Measurements from ENCODE around the gene CEP128.

CEP128 gene

DNA sequence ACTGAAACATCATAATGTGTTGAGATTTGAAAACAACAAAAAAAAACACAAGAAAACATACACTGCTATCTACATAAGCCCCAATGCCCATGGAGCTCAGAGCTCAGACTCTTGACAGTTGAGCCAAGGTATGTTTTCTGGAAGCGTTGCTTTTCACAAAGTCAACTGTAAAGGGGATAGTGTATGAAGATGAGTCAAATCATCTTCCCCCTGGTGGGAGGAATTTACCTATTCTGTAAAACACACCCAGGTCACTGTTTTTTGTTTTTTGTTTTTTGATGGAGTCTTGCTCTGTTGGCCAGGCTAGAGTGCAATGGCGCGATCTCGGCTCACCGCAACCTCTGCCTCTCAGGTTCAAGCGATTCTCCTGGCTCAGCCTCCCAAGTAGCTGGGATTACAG, 368.9 kb downstream of the CEP128 start:
- intact Hi-C loops (cut with DNase I; ENCODE audit: low total_unique reads): no loop called here
- no peaks in the 10 kb centered on the region for H3K36me3 ChIP-seq
- DNase-seq: no peak
- H3K27ac ChIP-seq: no peak overlapping the region
- no peaks in the 10 kb centered on the region for H3K27me3 ChIP-seq
- no peak overlapping the region for H3K4me3 ChIP-seq
- H3K4me1 ChIP-seq: no peaks in the 10 kb centered on the region
- TF ChIP-seq, protein P1, sequence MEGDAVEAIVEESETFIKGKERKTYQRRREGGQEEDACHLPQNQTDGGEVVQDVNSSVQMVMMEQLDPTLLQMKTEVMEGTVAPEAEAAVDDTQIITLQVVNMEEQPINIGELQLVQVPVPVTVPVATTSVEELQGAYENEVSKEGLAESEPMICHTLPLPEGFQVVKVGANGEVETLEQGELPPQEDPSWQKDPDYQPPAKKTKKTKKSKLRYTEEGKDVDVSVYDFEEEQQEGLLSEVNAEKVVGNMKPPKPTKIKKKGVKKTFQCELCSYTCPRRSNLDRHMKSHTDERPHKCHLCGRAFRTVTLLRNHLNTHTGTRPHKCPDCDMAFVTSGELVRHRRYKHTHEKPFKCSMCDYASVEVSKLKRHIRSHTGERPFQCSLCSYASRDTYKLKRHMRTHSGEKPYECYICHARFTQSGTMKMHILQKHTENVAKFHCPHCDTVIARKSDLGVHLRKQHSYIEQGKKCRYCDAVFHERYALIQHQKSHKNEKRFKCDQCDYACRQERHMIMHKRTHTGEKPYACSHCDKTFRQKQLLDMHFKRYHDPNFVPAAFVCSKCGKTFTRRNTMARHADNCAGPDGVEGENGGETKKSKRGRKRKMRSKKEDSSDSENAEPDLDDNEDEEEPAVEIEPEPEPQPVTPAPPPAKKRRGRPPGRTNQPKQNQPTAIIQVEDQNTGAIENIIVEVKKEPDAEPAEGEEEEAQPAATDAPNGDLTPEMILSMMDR (IDR thresholded peaks at IDR 0.05): no peak
- H3K9me3 ChIP-seq: no peaks in the 10 kb centered on the region

- Histone ChIP-seq H3K27ac (no peak overlapping the region), H3K27me3 (no peaks in the 10 kb centered on the region), H3K4me3 (no peak overlapping the region), H3K36me3 (no peaks in the 10 kb centered on the region), H3K4me1 (no peaks in the 10 kb centered on the region), H3K9me3 (no peaks in the 10 kb centered on the region)
- TF ChIP-seq, protein P1 (IDR thresholded peaks at IDR 0.05): no peak
- intact Hi-C loops (cut with DNase I; ENCODE audit: low total_unique reads): no loop called here
- no peak for DNase-seq
Observed at GRCh38 chr14:80570930-80571298, 370.6 kb downstream of the CEP128 start.

DNA sequence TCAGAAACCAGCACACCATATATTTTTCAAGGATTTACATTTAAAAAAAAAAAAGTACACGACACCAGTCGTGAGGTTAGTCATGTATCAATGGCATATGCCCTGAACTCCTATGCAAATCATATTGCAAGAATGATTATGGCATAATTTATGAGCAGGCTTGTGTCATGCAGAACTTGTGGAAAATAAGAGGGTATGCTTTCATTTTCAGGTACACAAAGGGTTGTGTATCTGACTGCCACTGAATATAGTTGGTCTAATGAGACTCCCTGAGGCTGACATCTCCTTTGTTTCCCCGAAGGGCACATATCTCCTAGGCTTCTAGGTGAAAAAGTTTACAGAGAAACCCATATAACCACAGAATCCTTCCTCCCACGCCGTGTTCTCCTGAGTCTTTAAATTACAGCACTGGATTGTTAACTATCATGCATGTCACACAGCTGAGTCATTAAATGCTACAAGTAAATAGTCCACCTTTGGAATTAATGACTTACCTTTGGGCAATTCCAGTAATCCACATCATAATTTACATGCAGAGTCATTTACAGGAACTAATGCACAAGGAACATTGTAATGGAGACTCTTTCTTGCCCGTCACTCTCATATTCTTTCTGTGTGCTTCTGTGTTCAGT, 373.5 kb downstream of the CEP128 start:
- H3K27ac ChIP-seq: no peak overlapping the region
- no peaks in the 10 kb centered on the region for H3K4me1 ChIP-seq
- no peaks in the 10 kb centered on the region for H3K27me3 ChIP-seq
- intact Hi-C loops (cut with DNase I; ENCODE audit: low total_unique reads): no loop called here
- TF ChIP-seq, protein P1 (IDR thresholded peaks at IDR 0.05): no peak
- no peak overlapping the region for H3K4me3 ChIP-seq
- no peaks in the 10 kb centered on the region for H3K9me3 ChIP-seq
- DNase-seq: no peak
- H3K36me3 ChIP-seq: no peaks in the 10 kb centered on the region

DNA sequence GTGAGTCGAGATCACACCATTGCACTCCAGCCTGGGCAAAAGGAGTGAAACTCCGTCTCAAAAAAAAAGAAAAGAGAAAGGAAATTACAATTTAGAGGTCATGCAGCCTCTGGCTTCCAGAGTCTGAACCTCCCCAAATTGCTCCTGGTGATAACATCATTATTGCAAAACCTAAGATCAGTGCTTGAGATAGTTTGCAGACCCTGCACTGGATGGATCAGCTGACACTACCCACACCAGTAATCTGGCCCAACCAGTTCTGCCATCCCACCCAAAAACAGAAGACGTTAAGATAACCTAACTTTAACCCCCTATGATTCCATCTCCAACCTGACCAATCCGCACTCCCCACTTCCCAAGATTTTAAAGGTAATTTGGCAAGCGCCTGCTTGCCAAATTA, 376.5 kb downstream of the CEP128 start:
- TF ChIP-seq, protein P1 (IDR thresholded peaks at IDR 0.05): no peak
- intact Hi-C loops (cut with DNase I; ENCODE audit: low total_unique reads): no loop called here
- DNase-seq: no peak
- no peaks in the 10 kb centered on the region for H3K9me3 ChIP-seq
- H3K27ac ChIP-seq: no peak overlapping the region
- no peaks in the 10 kb centered on the region for H3K36me3 ChIP-seq
- H3K4me3 ChIP-seq: no peak overlapping the region
- H3K4me1 ChIP-seq: no peaks in the 10 kb centered on the region
- H3K27me3 ChIP-seq: no peaks in the 10 kb centered on the region

DNA sequence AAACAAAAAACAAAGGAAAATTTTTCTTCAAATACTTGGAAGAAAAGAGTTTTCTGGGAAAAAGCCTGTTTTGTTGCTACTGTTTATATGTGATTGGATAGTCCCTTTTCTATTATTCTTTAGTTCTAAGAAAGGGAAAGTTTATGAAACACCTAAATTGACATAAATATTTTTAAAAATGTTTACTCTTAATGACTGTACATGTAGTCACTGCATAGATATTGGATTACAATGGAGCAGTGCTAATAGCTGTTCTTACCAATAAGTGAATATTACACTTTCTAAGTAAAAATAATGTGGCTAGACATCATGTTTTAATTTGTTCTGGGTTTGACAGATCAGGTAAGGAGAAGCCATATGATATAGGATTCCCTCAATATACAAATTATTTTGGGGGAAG, 377.5 kb downstream of the CEP128 start:
- H3K27me3 ChIP-seq: no peaks in the 10 kb centered on the region

More for the DNA sequence above, 377.5 kb downstream of the CEP128 start:
- TF ChIP-seq, protein P1 (IDR thresholded peaks at IDR 0.05): no peak
- intact Hi-C loops (cut with DNase I; ENCODE audit: low total_unique reads): no loop called here
- no peak overlapping the region for H3K27ac ChIP-seq
- H3K9me3 ChIP-seq: no peaks in the 10 kb centered on the region
- no peaks in the 10 kb centered on the region for H3K36me3 ChIP-seq
- H3K4me3 ChIP-seq: no peak overlapping the region
- no peak for DNase-seq
- H3K4me1 ChIP-seq: no peaks in the 10 kb centered on the region

All from tibial artery (tissue), 4 donors.